Stimulated activated CD8-positive, alpha-beta memory T cell treated with anti-CD3 and anti-CD28 coated beads, Interleukin-12 subunit alpha, Interleukin-12 subunit beta, amount 100 ng/mL, for 24 hours (primary cell): ENCODE results near the gene CDK5R1.

Experiments used
- DNase-seq: peaks from one replicate; pipeline ENCODE4 v3.0.0-alpha.2; 2020; ENCODE audit errors: extremely low read depth

The CDK5R1 gene

DNA sequence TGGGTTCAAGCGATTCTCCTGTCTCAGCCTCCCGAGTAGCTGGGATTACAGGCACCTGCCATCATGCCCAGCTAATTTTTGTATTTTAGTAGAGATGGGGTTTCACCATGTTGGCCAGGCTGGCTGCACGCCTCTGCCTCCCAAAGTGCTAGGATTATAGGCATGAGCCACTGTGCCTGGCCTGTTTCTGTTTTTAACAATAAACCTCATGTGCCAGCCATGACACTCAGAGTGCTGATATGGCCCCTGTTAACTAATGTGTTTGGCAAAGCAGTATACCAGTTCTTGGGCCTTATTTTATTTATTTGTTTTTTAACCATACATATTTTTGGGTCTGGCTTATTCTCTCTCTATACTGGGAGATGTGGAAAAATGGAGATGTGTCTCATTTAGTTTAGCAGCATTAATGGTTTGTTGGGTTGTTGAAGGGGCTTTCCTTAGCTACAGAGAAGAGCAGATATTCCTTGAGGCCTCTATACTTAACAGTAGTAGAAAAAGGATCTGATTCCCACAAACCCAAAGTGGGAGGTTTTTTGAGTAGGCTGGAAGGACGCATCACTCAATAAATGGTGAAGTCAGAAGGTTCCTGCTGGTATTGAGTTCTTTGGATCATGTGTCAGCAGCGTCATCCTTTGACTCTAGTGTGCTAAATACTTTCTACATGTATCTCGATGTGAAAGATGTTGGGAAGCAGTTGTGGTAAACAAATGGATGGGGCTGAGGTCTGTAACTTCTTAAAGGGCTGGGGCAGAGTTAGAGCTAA, 16.2 kb upstream of the CDK5R1 start:
- no peak for DNase-seq

DNA sequence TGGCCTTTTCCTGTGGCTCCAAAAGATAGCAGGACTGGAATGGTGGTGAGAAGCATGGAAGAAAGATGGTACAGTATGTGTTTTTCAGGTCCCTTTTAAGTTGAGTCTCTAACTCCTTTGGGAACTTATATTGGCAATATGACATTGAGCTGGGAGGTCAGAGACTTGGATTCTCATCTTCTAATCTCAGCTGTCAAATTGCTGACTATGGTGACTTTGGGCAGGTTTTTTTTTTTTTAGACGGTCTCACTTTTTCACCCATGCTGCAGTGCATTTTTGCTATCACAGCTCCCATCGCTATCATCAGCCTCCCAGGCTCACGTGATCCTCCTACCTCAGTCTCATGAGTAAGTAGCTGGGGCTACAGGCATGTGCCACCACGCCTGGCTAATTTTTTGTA, 15.1 kb upstream of the CDK5R1 start:
- DNase-seq, result no peak

DNA sequence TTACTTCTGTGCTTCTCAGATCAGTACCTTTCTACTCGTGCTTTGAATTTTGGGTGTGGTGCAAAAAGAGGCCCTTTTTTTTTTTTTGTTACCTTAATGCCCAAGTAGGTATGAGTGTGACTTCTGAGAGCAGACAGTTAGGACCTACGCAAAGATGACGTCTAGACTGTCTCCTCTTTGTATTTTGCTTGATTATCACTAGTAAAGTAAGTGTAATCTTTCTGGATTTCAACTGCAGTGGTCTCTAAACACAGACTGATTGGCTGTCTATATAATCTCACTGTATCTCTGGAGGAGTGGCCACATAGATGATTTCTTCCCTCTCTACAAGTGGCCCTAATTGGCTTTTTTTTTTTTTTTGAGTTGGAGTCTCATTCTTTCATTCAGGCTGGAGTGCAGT, 11.5 kb upstream of the CDK5R1 start:
- no peak for DNase-seq

DNA sequence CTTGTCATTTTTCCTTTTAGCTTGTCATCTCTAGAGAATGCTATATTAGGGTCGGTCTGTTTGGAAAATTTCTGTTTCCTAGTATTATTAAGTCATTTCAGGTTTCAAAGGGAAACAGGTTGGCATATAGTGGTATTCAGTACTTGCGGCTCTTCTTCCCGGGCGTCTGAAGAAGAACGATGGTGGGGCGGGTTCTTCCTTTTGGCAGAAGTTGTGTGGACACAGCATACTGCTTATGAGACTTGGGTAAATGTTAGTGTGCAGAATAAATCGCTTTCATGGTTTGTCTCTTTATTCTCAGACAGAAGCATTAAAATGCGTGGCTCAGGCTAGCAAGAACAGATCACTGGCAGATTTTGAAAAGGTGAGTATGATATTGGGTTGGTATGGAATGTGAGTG, 9.6 kb upstream of the CDK5R1 start:
- no peak for DNase-seq

DNA sequence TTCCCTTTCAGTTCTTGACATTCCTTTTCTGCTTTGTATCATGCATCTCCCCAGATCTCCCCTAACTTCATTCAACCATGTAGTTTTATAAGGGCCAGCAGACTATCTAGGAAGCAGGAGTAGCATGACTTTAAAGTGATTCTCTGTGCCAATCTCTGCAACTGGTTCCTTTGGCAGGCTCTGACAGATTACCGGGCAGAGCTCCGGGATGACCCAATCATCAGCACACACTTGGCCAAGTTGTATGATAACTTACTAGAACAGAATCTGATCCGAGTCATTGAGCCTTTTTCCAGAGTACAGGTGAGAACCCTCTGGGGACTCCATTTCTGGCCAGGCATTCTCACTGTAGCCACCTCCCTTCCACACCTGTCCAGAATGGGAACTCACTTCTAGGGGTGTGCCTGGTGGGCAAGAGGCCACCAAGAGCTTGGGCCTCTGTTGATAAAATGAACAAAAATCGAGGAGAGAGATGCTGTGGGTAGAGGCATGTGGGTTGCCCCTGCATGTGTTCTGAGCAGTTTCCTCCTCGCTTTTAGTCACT, 7.6 kb upstream of the CDK5R1 start:
- no peak for DNase-seq

DNA sequence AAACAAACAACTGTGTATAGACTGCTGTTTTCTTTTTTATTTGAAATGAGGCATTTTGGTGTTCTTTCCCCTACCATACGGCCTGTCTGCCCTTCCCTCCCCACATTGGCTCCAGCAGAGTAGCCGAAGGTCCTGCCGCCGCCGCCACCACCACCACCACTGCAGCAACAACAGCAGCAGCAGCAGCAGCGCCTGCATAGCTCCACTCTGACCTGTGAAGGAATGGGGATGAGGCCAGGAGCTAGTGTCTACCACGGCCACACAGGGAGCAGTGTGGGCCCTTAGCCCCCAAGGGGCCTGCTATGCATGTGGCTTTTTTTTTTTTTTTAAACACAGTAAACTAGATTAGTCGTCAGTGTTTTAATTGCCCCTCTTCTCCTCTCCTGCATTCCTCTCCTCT, 5.6 kb upstream of the CDK5R1 start:
- no peak for DNase-seq

DNA sequence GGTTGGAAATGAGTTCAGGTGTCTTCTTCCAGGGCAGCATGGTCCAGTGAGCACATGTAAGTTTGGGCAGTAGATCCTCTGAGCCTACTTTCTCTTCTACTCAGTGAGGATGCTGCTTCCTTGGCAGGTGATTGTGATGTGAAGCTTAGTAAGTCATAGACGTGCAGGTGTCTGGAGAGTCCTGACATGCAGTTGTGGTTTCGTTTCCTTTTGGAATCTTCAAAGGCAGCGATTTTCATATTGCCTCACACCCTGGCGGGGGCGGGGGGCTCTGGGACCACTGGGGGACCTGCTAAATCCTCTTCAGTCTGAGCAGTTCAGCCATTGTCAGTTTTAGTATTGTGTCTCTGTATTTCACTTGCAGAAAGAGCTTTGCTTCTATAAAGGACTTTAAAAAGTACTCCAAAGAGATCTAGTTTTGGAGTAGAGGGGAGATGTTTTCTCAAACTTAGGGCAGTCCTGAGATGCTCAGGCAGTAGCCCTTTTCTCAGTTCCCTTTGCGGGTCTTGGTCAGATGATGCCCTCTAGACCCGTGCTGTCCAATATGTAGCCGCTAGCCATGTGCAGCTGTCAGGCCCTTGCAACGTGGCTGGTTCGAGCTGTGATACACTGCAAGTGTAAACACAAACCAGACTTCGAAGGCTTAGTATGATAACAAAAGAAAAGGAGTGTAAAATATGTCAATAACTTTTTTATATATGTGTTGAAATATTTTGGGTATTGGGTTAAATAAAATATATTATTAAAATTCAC, 4.0 kb upstream of the CDK5R1 start:
- no peak for DNase-seq

DNA sequence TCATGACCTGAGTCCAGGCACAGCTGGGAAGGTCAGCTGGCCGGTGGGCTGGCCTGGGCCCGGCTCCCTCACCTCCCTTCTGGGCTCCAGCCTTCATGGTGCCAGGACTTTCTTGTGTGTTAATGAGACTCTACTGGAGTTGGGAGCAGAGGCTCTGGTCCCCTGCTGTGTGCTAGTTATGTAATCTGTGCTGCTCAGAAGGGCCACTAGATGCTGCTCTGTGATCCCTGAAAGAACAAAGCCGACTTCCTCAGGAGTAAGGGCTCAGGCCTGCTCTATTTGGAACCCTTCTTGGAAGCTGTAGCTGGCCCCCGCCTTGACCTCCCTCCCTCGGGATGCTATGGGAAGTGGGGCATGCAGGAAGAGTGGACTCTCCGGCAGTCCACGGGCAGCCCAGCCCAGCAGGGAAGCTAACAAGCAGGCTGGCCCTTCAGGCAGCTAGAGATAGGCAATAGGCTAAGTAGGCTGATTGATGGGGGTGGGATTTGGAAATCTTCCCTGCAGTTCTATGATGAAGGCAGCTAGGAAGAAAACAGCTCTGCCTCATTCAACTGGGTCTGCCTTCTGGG, 3.3 kb upstream of the CDK5R1 start:
- DNase-seq, result no peak

DNA sequence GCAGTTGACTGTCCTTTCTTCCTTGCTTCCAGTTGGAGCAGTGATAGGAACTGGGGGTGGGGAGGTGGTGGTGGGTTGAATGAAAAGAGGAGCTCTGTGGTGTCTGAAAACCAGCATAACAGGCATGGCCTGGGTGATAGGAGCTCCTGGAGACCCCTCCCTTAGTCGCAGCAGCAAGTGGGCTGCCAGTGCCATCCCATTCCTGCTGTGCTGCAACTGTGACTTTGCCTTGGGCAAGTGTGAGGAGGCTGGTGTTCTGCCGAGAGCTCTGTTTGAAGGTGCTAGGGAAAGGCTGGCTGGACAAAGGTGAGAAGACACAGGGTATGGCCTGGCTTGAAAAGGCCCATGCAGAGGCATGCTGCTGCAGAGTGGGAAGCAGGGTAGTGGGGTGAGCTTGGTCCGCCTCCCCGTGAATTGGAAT, 2.7 kb upstream of the CDK5R1 start:
- DNase-seq, result no peak

DNA sequence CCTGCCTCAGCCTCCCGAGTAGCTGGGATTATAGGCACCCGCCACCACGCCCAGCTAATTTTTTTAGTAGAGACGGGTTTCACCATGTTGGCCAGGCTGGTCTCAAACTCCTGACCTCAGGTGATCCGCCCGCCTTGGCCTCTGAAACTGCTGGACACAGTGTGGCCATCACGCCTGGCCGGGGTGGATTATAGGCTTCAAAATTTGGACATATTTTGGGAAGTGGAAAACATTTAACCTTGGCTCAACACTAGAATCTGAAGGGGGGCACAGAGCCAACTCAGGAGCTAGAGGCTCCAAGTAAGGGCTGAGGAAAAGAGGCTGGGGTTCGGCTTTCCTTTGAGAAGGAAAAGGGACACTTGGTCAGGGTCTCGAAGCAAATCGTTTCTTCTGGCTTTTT, 2.2 kb upstream of the CDK5R1 start:
- no peak for DNase-seq

DNA sequence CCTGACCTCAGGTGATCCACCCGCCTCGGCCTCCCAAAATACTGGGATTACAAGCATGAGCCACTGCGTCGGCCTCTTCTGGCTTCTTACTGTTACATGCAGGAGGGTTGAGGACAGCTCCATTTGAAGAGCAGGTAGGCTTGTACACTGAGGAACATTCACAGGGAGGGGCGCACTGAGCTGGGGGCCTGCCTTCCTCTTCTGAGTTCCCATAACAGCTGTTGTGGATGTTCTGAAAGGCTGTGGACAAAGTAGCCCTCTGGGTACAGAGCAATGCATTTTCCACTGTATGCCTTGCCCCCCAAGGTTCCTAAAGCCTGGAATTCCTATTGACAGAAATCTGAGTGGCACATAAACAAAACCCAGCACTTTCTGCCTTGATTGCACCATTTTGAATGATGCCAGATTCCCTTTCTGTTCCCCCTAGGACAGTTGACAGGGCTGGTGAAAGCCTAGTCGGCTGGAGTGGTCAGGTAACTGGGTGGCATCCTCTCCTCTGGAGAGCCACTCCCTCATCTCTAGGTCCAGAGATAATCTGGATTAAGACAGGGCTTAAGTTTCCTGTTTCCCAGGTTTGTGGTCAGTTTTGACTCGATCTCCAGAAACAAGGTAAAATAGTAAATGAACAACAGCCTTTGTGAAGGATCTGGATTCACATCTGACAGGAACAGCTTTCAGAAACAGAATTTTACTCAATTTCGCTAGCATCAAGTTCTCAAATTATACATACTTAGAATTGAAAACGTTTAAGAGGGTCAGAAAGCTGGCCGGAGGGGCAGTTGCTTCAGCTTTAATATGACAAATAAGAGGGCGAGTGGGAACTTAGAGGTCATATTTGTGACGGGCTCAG, 1.3 kb upstream of the CDK5R1 start:
- DNase-seq, result no peak

DNA sequence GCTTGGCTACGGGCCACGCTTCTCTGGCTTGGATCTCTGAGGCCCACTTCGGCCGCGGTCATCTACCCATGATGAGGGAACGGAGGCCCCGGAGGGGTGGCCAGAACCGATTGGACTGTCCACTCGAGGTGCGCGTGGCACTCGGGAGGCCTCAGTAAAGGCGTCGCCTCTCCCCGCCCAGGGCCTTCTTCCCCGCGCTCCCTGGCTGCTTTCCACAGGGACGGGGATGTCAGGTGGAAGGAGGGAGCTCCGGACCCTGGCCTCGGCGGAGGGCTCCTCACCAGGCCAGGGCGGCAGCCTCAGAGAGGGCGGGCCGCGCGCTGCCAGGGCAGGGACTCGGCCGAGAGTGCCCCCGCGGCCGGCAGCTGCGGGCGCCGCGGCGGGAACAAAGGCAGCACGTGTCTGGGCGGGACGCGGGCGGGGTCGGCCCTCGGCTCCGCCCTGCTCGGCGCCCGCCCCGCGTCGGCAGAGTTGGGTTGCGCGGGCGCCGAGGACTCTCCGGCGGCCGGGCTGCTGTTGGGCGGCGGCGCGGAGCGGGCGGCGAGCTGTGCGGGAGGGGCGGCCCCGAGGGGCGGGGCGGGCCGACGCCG, 587 bp upstream of the CDK5R1 start:
- DNase-seq, result no peak

DNA sequence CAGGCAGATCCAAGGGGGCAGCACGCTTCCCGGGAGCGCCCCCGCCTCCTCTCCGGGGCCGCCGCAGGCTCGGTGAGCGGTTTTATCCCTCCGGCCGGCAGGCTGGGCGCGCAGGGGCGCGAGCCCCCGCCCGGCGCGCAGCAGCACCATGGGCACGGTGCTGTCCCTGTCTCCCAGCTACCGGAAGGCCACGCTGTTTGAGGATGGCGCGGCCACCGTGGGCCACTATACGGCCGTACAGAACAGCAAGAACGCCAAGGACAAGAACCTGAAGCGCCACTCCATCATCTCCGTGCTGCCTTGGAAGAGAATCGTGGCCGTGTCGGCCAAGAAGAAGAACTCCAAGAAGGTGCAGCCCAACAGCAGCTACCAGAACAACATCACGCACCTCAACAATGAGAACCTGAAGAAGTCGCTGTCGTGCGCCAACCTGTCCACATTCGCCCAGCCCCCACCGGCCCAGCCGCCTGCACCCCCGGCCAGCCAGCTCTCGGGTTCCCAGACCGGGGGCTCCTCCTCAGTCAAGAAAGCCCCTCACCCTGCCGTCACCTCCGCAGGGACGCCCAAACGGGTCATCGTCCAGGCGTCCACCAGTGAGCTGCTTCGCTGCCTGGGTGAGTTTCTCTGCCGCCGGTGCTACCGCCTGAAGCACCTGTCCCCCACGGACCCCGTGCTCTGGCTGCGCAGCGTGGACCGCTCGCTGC, 832 bp downstream of the CDK5R1 start:
- DNase-seq, result no peak

DNA sequence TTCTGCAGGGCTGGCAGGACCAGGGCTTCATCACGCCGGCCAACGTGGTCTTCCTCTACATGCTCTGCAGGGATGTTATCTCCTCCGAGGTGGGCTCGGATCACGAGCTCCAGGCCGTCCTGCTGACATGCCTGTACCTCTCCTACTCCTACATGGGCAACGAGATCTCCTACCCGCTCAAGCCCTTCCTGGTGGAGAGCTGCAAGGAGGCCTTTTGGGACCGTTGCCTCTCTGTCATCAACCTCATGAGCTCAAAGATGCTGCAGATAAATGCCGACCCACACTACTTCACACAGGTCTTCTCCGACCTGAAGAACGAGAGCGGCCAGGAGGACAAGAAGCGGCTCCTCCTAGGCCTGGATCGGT, 1.4 kb downstream of the CDK5R1 start:
- DNase-seq, result no peak

DNA sequence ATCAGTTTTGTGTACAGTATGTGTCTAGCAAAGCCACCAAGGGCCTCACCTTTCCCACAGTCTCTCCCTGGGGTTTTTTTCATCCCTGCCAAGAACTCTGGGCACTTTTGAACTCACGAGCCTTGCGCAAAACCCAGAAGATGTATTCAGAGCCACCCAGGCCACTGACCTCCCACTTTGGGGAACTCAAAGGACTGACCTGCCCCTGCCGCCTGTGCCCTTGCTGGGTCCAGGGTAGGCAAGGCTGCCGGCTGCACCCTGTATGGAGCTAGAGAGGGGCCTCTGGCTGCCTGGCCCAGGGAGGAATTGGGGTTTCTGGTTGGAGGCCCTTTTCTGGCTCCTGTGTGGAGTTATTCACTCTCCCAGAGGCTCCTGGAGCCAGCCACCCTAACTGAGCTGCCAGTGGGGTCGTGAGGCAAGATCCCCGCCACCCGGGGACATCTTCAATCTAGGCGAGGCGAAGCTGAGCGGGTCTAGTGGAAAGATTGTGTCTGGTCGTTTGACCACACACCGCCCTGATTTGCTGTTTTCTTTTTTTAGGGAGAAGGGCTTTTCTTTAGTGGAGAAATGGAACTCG, 1.9 kb downstream of the CDK5R1 start:
- no peak for DNase-seq

DNA sequence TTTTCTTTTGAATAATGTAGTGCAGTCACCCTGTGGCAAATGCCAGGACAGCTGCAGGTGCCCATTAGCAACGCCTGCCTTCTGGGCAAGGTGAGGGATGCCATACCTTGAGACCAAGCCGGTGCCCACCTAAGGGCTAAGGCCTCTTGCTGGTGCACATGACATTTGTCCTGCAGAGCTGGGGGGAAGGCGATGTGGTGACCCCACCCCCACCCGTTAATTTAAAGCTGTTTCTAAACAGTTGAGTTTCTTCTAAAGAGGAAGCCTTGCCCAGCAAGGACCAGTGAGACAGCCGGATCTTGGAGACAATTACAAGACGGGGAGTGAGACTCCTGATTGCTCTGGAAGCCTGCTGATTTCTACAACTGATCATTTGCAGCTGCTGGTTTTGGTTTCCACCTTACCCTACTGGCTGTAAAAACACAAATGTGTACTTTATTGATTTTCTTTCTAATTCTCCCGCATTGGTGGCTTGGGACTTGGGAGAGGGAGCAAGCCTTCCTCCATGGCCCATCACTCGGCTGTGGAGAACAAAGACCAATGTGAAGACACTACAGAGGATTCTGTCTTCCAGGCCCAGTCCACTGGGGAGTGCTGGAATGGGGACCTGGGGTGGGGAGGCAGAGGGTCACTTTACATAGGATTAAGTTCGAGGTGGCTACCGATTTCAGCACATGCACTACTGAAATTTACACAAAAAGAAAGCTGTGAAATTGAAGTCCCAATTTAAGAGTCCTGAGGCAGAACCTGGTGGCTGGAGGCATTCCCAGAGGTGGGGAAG, 2.7 kb downstream of the CDK5R1 start:
- DNase-seq, result no peak

DNA sequence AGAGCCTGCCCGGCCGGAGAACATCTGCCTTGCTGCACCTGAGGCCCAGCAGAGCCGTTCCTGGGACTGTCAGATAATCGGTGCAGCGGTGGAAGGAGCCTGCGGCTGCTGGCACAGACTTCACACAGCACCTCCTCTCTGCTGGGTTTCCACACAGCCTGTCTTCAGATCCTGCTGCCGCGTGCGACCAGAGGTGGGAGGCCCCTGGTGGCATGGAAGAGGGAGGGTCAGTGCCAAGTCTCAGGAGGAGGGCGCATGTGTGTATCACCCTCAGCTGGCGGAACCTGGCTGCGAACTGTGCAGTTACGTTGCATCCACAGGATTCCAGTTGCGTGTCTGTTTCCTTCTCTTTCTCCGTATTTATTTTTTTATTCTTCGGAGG, 3.3 kb downstream of the CDK5R1 start:
- DNase-seq, result no peak

DNA sequence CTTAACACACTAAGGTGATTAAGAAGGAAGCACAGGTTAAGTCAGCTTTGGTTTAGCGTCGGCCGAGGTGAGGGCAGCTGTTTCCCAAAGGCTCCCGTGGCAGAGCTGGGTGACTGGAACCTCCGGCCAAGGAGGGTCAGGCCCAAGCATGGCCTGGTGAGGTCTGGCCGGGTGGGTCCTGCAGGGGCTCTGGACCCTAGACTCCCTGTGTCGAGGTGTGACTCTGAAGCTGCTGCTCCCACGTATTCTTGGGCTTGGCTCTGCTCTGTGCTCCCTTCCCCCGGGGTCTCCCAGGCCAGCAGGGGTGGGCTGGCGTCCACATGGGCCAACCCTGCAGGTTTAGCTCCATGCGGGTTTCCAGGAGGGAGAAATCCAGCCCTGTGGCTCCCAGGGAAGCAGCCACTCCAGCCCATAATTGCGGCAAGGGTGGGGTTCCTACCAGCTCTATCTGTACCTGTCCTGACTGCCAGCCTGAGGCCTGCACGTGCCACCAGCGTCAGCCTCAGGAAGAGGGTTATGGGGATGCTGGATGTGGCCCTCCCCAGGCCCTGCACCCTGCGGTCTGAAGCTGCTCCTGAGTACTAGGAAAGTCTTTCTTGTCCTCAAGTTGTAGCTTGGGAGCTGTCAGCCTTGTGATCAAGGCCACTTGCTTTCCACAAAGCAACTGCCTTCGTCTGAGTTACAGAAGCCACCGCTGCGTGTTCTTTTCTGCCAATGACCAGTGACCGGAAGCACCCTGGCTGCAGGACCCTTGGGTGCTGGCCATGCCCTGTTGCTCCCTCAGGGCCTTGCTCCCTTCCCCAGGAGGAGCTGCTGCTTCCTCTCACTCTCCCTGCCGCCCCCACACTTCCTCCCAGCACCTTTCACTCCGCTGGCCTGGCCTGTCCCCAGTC, 4.8 kb downstream of the CDK5R1 start:
- DNase-seq, result no peak

DNA sequence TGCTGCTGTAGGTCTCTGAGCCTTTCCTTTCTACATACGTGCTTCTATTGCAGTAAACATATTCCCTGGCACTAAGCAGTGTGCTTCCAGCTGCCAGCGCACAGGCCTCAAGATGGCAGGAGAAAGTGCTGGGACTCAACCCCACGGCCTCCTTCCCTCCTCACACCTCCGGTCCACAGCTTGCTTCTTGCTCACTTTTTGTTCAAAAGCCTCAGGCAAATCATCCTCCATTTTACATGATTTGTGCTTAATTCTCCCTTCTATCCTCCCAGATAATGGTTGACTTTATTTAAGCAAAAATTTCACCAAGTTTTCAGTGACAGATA, 5.4 kb downstream of the CDK5R1 start:
- no peak for DNase-seq
